ENCODE data around the gene ZDHHC19.

- TF ChIP-seq CTCF (IDR thresholded peaks at IDR 0.05; ENCODE audit: low read depth, low read length) (no peak), MAX (IDR thresholded peaks at IDR 0.05; ENCODE audit: low read depth, low read length) (no peak)
These were observed 43.4 kb upstream of the ZDHHC19 start for GRCh38 chr3:196254376-196255283.

Measured in NB4 (cell line).